Kidney (tissue), 14 donors: ENCODE results near the gene CCSER1. TPM values are rescaled to one million over a fixed set of nuclear protein-coding genes. Genes with fewer than 3 reads are reported as not detected.

Source experiments
- DNase-seq, 5 donors: peaks; one replicate each; pipeline ENCODE4 v3.0.0-alpha.2; 2013 to 2020
- FAIRE-seq: peaks from 2 replicates; lab custom pipeline; 2012; peaks lifted over from hg19 to GRCh38; lab: Jason Lieb, UNC
- H3K27ac ChIP-seq, 2 donors: one replicate each; pipeline ENCODE4 v1.7.0; 2013; ENCODE audit warnings: low read depth in 2 of 2, low read length in 2 of 2, inconsistent platforms in 1 of 2
- H3K27me3 ChIP-seq: one replicate; pipeline ENCODE4 v1.7.1; 2013; ENCODE audit warnings: low read length, inconsistent platforms; ENCODE audit not compliant: control insufficient read depth, insufficient read depth
- H3K36me3 ChIP-seq, 3 donors: one replicate each; pipeline versions ENCODE4 v1.7.0 to v1.7.1; 2013; ENCODE audit warnings: low read length in 3 of 3, control low read depth in 1 of 3, inconsistent platforms in 1 of 3; ENCODE audit not compliant: insufficient read depth in 3 of 3, control insufficient read depth in 2 of 3
- H3K4me1 ChIP-seq, 3 donors: one replicate each; pipeline versions ENCODE4 v1.7.0 to v1.7.1; 2013; ENCODE audit warnings: low read length in 3 of 3, inconsistent platforms in 1 of 3, low read depth in 1 of 3; ENCODE audit not compliant: control insufficient read depth in 2 of 3, insufficient read depth in 2 of 3
- H3K4me3 ChIP-seq, 3 donors: one replicate each; pipeline versions ENCODE4 v1.7.0 to v1.8.1; 2013; ENCODE audit warnings: low read length in 3 of 3, control low read depth in 1 of 3, inconsistent platforms in 1 of 3
- H3K9ac ChIP-seq, 3 donors: one replicate each; pipeline versions ENCODE4 v1.7.0 to v1.7.1; 2013; ENCODE audit warnings: low read length in 3 of 3, control low read depth in 1 of 3, inconsistent platforms in 1 of 3
- H3K9me3 ChIP-seq, 3 donors: one replicate each; pipeline versions ENCODE4 v1.7.0 to v1.7.1; 2013; ENCODE audit warnings: low read length in 3 of 3, control low read depth in 1 of 3, inconsistent platforms in 1 of 3; ENCODE audit not compliant: control insufficient read depth in 2 of 3, insufficient read depth in 1 of 3
- intact Hi-C: fragments of 100-400 bp; cut with DNase I; formaldehyde crosslinking; loops from one replicate; pipeline ENCODE4 v1.11.1; 2022
- polyA plus RNA-seq: library from polyadenylated mRNA; stranded (reverse); fragments of 350-450 nt; fragmentation: Illumina TruSeq; extraction: RNeasy Lipid Tissue Mini Kit (QIAGEN cat#74804); gene quantifications from one replicate; pipeline ENCODE4 v1.2.3, GENCODE V29; 2014; ENCODE audit warnings: low read depth, low replicate concordance; ENCODE audit not compliant: insufficient read depth
- total RNA-seq: library from RNA; stranded (reverse); fragmentation: NEBNext Ultra II Directional; extraction: Animal tissue kit (Norgen Biotek cat#: 25700); gene quantifications from one replicate; pipeline ENCODE4 v1.2.1, GENCODE V29; 2021
- TF ChIP-seq, protein P1 (sequence below): IDR thresholded peaks from 3 replicates; pipeline ENCODE4 v1.5.1; 2012; ENCODE audit warnings: mild to moderate bottlenecking, moderate library complexity, borderline replicate concordance; ENCODE audit not compliant: insufficient read depth; ENCODE audit errors: extremely low read depth
- donor health status: control.
- donor health status: control.
- donor health status: control.
- donor health status: control.
- donor health status: control.
- donor health status: DM: yes; HTN: yes; CAD: no.
- donor health status: Normal renal cell carcinoma (clear cell type).

CCSER1 gene
- total and polyA plus RNA-seq, 2 donors from 2014 or later, result 4.2 to 26.8 TPM

- H3K4me1 ChIP-seq, result peaks cover 0 to 12% (median 0%) of the 10 kb centered on the region in 3 donors
- peak overlapping the region; percentile 36 to 51 for H3K27ac ChIP-seq
- peak overlapping the region in 1 of 3 donors; percentile 40 for H3K4me3 ChIP-seq
- no peaks in the 10 kb centered on the region for H3K27me3 ChIP-seq
- no peaks in the 10 kb centered on the region for H3K36me3 ChIP-seq
- FAIRE-seq (no peak), DNase-seq (peak in 2 of 5 donors; percentile 56 to 70)
- H3K9ac ChIP-seq, result peak overlapping the region in 1 of 3 donors; percentile 7
- intact Hi-C loops, result no loop called here
- TF ChIP-seq, protein P1, sequence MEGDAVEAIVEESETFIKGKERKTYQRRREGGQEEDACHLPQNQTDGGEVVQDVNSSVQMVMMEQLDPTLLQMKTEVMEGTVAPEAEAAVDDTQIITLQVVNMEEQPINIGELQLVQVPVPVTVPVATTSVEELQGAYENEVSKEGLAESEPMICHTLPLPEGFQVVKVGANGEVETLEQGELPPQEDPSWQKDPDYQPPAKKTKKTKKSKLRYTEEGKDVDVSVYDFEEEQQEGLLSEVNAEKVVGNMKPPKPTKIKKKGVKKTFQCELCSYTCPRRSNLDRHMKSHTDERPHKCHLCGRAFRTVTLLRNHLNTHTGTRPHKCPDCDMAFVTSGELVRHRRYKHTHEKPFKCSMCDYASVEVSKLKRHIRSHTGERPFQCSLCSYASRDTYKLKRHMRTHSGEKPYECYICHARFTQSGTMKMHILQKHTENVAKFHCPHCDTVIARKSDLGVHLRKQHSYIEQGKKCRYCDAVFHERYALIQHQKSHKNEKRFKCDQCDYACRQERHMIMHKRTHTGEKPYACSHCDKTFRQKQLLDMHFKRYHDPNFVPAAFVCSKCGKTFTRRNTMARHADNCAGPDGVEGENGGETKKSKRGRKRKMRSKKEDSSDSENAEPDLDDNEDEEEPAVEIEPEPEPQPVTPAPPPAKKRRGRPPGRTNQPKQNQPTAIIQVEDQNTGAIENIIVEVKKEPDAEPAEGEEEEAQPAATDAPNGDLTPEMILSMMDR, result no peak
- H3K9me3 ChIP-seq, result no peaks in the 10 kb centered on the region
These were observed 110.7 kb downstream of the CCSER1 start for GRCh38 chr4:90237751-90238530.

- Histone ChIP-seq H3K9me3 (no peaks in the 10 kb centered on the region), H3K4me1 (peaks cover 0 to 14% (median 0%) of the 10 kb centered on the region in 3 donors), H3K4me3 (no peak overlapping the region), H3K27ac (no peak overlapping the region), H3K36me3 (no peaks in the 10 kb centered on the region), H3K9ac (no peak overlapping the region), H3K27me3 (no peaks in the 10 kb centered on the region)
- TF ChIP-seq, protein P1, result no peak
- DNase-seq (no peak), FAIRE-seq (no peak)
- intact Hi-C loops, result no loop called here
These were observed 113.1 kb downstream of the CCSER1 start for GRCh38 chr4:90240333-90240732.

DNA sequence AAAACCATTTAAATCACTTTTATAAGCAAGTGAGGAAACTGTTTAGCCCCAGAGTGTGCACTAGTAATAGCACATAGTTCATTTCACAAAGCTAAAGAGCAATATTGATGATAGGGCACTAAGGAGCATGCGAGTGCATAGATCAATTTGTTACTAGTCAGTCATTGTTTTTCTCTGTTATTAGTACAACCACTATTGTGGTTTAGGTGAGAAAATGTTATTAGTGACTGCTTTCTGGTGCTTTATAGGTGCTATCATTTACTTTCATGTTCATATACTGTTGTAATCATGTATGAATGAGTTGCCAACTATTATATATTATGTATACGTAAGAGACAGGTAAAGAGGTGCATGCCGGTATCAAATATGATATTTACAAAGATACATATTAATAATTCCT is 113.8 kb downstream of the CCSER1 start:
- peak; percentile 29 for FAIRE-seq

More for the DNA sequence above, 113.8 kb downstream of the CCSER1 start:
- Histone ChIP-seq H3K27me3 (no peaks in the 10 kb centered on the region), H3K9ac (no peak overlapping the region), H3K4me3 (no peak overlapping the region), H3K9me3 (no peaks in the 10 kb centered on the region), H3K27ac (no peak overlapping the region), H3K4me1 (peaks cover 0 to 15% (median 0%) of the 10 kb centered on the region in 3 donors), H3K36me3 (no peaks in the 10 kb centered on the region)
- TF ChIP-seq, protein P1, result no peak
- intact Hi-C loops, result no loop called here
- DNase-seq, result no peak
